H1 (cell line): ENCODE results near the gene PRR30.
"Not testable (repeated sequence)": the region's sequence is repeated elsewhere in the genome, so short reads cannot be mapped to it uniquely, and the experiment has no call there.

ENCODE experiments used
- MAX ChIP-seq: IDR thresholded peaks from 2 replicates; pipeline ENCODE4 v1.6.1; 2012; ENCODE audit warnings: inconsistent platforms
- POLR2AphosphoS5 ChIP-seq: IDR thresholded peaks from 2 replicates; pipeline ENCODE4 v1.6.1; 2011; ENCODE audit warnings: low read depth, low read length
- RAD21 ChIP-seq, 2 experiments: IDR thresholded peaks in 1 of 2; conservative IDR thresholded peaks in 1 of 2; 2 replicates each; pipeline ENCODE4 v1.6.1; 2011; ENCODE audit warnings: low read depth in 2 of 2, low read length in 2 of 2, improper control_type of control experiment in 1 of 2, inconsistent platforms in 1 of 2, mild to moderate bottlenecking in 1 of 2, moderate library complexity in 1 of 2
- RBBP5 ChIP-seq: IDR thresholded peaks from 2 replicates; pipeline ENCODE4 v1.7.1; 2012; ENCODE audit warnings: low read depth, mild to moderate bottlenecking, inconsistent platforms, low read length, moderate library complexity, borderline replicate concordance
- RFX5 ChIP-seq: IDR thresholded peaks from 2 replicates; pipeline ENCODE4 v1.6.1; 2011; ENCODE audit warnings: low read depth, low read length, improper control_type of control experiment, borderline replicate concordance
- USF2 ChIP-seq: IDR thresholded peaks from 2 replicates; pipeline ENCODE4 v1.6.1; 2011; ENCODE audit warnings: low read length, improper control_type of control experiment
- ZNF274 ChIP-seq: IDR thresholded peaks from 2 replicates; pipeline ENCODE4 v1.7.0; 2012; ENCODE audit warnings: low read length, borderline replicate concordance; ENCODE audit errors: extremely low read depth

- TF ChIP-seq RBBP5; ZNF274; POLR2AphosphoS5; USF2; RFX5; MAX; RAD21 (IDR thresholded peaks at IDR 0.05 in 1 of 2, conservative IDR thresholded peaks at IDR 0.05 in 1 of 2; ENCODE audit: low read depth in 2 of 2, low read length in 2 of 2): not testable (repeated sequence)
Measured at GRCh38 chr2:27119330-27119670, 19.9 kb downstream of the PRR30 start.
